Type B pancreatic cell (in vitro differentiated cells): ENCODE results near the gene CCL26. TPM values are rescaled to one million over a fixed set of nuclear protein-coding genes. Genes with fewer than 3 reads are reported as not detected.
"Not testable (repeated sequence)": the region's sequence is repeated elsewhere in the genome, so short reads cannot be mapped to it uniquely, and the experiment has no call there.

Experiments used
- DNase-seq: peaks from one replicate; pipeline ENCODE4 v3.0.0; 2021; ENCODE audit warnings: mixed read lengths; ENCODE audit not compliant: unreplicated experiment; ENCODE audit errors: extremely low spot score
- H3K27ac Mint-ChIP-seq: 2 replicates; pipeline ENCODE4 v1.8.0; 2021; ENCODE audit warnings: mild to moderate bottlenecking, mixed read lengths
- H3K27me3 Mint-ChIP-seq: 2 replicates; pipeline ENCODE4 v1.8.0; 2021; ENCODE audit warnings: mixed read lengths
- H3K36me3 Mint-ChIP-seq: 2 replicates; pipeline ENCODE4 v1.8.0; 2021; ENCODE audit warnings: mixed read lengths
- H3K4me1 Mint-ChIP-seq: one replicate; pipeline ENCODE4 v1.8.0; 2021; ENCODE audit warnings: mixed read lengths; ENCODE audit not compliant: unreplicated experiment
- H3K4me3 Mint-ChIP-seq: 2 replicates; pipeline ENCODE4 v1.8.0; 2021; ENCODE audit warnings: mild to moderate bottlenecking, mixed read lengths
- H3K9me3 Mint-ChIP-seq: 2 replicates; pipeline ENCODE4 v1.8.0; 2021; ENCODE audit warnings: mixed read lengths
- total RNA-seq: library from RNA; stranded (reverse); gene quantifications from 2 replicates; pipeline ENCODE4 v1.2.1, GENCODE V29; 2021; ENCODE audit warnings: low replicate concordance
- TF ChIP-seq, protein P1 (sequence below): fragments of 200-600 bp; sonication (generic); conservative IDR thresholded peaks from 2 replicates; pipeline ENCODE4 v1.5.0; 2021; ENCODE audit warnings: antibody characterized with exemption, mild to moderate bottlenecking

Gene CCL26
- total RNA-seq, 1 donor from 2014 or later, result 2.6 TPM

DNA sequence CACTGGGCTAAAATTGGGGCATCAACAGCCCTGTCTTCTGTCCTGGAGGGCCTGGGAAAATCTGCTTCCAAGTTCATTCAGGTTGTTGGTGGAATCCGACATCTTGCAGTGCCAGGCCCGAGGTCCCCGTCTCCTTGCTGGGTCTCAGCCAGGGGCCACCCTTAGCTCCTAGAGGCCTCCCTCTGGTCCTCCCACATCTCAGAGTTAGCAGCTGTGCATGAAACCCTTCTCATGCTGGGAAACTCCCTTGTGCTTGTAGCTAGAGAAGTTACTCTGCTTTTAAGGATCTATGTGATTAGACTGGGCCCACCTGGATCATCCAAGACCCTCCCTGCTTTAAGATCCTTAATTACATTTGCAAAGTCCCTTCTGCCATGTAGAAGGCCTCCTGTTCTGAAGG, 48.6 kb downstream of the CCL26 start:
- no peak overlapping the region for H3K27ac Mint-ChIP-seq
- TF ChIP-seq, protein P1, sequence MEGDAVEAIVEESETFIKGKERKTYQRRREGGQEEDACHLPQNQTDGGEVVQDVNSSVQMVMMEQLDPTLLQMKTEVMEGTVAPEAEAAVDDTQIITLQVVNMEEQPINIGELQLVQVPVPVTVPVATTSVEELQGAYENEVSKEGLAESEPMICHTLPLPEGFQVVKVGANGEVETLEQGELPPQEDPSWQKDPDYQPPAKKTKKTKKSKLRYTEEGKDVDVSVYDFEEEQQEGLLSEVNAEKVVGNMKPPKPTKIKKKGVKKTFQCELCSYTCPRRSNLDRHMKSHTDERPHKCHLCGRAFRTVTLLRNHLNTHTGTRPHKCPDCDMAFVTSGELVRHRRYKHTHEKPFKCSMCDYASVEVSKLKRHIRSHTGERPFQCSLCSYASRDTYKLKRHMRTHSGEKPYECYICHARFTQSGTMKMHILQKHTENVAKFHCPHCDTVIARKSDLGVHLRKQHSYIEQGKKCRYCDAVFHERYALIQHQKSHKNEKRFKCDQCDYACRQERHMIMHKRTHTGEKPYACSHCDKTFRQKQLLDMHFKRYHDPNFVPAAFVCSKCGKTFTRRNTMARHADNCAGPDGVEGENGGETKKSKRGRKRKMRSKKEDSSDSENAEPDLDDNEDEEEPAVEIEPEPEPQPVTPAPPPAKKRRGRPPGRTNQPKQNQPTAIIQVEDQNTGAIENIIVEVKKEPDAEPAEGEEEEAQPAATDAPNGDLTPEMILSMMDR, result no peak

GRCh38 chr7:75722373-75722772, 49.6 kb downstream of the CCL26 start:
- Mint-ChIP-seq H3K36me3 (no peaks in the 10 kb centered on the region), H3K4me3 (no peak overlapping the region), H3K27ac (no peak overlapping the region), H3K9me3 (no peaks in the 10 kb centered on the region), H3K4me1 (no peaks in the 10 kb centered on the region), H3K27me3 (no peaks in the 10 kb centered on the region)
- TF ChIP-seq, protein P1, result no peak
- no peak for DNase-seq

More for the DNA sequence above, 48.6 kb downstream of the CCL26 start:
- H3K9me3 Mint-ChIP-seq, result no peaks in the 10 kb centered on the region
- no peak for DNase-seq
- no peak overlapping the region for H3K4me3 Mint-ChIP-seq
- no peaks in the 10 kb centered on the region for H3K36me3 Mint-ChIP-seq
- peaks cover 6% of the 10 kb centered on the region for H3K4me1 Mint-ChIP-seq
- no peaks in the 10 kb centered on the region for H3K27me3 Mint-ChIP-seq

GRCh38 chr7:75721922-75722321, 50.1 kb downstream of the CCL26 start:
- DNase-seq, H3K27ac Mint-ChIP-seq, H3K36me3 Mint-ChIP-seq, H3K4me3 Mint-ChIP-seq, H3K4me1 Mint-ChIP-seq, H3K27me3 Mint-ChIP-seq, H3K9me3 Mint-ChIP-seq: not testable (repeated sequence)

- H3K9me3 Mint-ChIP-seq, result no peaks in the 10 kb centered on the region
- H3K4me3 Mint-ChIP-seq, result no peak overlapping the region
- TF ChIP-seq, protein P1, result no peak
- no peak for DNase-seq
- H3K36me3 Mint-ChIP-seq, result peaks cover 4% of the 10 kb centered on the region
- no peaks in the 10 kb centered on the region for H3K27me3 Mint-ChIP-seq
- peaks cover 4% of the 10 kb centered on the region for H3K4me1 Mint-ChIP-seq
- no peak overlapping the region for H3K27ac Mint-ChIP-seq
These were observed 50.6 kb downstream of the CCL26 start for GRCh38 chr7:75721426-75721825.

GRCh38 chr7:75719626-75720025, 52.4 kb downstream of the CCL26 start:
- TF ChIP-seq, protein P1, result no peak
- H3K4me1 Mint-ChIP-seq, result peaks cover 4% of the 10 kb centered on the region
- no peak overlapping the region for H3K4me3 Mint-ChIP-seq
- no peaks in the 10 kb centered on the region for H3K9me3 Mint-ChIP-seq
- H3K27ac Mint-ChIP-seq, result no peak overlapping the region
- no peaks in the 10 kb centered on the region for H3K27me3 Mint-ChIP-seq
- H3K36me3 Mint-ChIP-seq, result peaks cover 4% of the 10 kb centered on the region
- DNase-seq, result no peak

Other genes starting within 250 kb of the CCL26 start
- gene HIP1, start 33.3 kb downstream of the CCL26 start, total RNA-seq, result 11.1 and 33.8 TPM in 2 replicates
- gene CCL24, start 41.6 kb upstream of the CCL26 start, total RNA-seq, result not detected in 2 replicates
- gene RHBDD2, start 106.8 kb upstream of the CCL26 start, total RNA-seq, result 73.5 and 75.1 TPM in 2 replicates
- 122 and 153 TPM in 2 replicates for gene POR, start 142.9 kb upstream of the CCL26 start, total RNA-seq
- gene TMEM120A, start 222.4 kb upstream of the CCL26 start, total RNA-seq, result 22.5 and 37.1 TPM in 2 replicates